HEK293 (cell line): ENCODE data around the gene SELENOK.

Source experiments
- CTCF ChIA-PET: fragments of 350-600 bp; formaldehyde crosslinking; extraction: SDS; loops from one replicate; lab custom pipeline; 2021; ENCODE audit warnings: antibody characterized with exemption; lab: Yijun Ruan, JAX
- POLR2A ChIA-PET: fragments of 300-600 bp; formaldehyde crosslinking; extraction: SDS; loops from one replicate; lab custom pipeline; 2020; ENCODE audit warnings: antibody characterized with exemption, inconsistent platforms; lab: Yijun Ruan, JAX
- H3K27ac ChIP-seq: fragments of 200-500 bp; sonication (Bioruptor generic); 2 replicates; pipeline ENCODE4 v1.5.1; 2014; ENCODE audit warnings: low read depth, low read length, control low read depth, inconsistent platforms; ENCODE audit errors: extremely low read depth
- H3K36me3 ChIP-seq, 2 experiments: fragments of 200-500 bp in 1 of 2; sonication (Bioruptor generic) in 1 of 2; 1 replicate in 1 of 2; 2 replicates in 1 of 2; pipeline ENCODE4 v1.5.1; 2014 to 2017; ENCODE audit warnings: inconsistent platforms in 2 of 2, low read length in 2 of 2; ENCODE audit not compliant: control insufficient read depth in 2 of 2, insufficient read depth in 1 of 2
- H3K4me1 ChIP-seq: fragments of 200-500 bp; sonication (Bioruptor generic); 2 replicates; pipeline ENCODE4 v1.5.1; 2014; ENCODE audit warnings: mild to moderate bottlenecking, low read length, inconsistent platforms; ENCODE audit not compliant: control insufficient read depth, insufficient read depth
- H3K4me3 ChIP-seq: 2 replicates; pipeline ENCODE4 v1.5.1; 2011; ENCODE audit warnings: low read depth, mild to moderate bottlenecking, control low read depth, low read length, moderate library complexity
- H3K9me3 ChIP-seq: fragments of 200-500 bp; sonication (Bioruptor generic); 2 replicates; pipeline ENCODE4 v1.5.1; 2014; ENCODE audit warnings: low read depth, low read length, inconsistent platforms; ENCODE audit not compliant: control insufficient read depth, insufficient read depth
- BCL11B ChIP-seq: fragments of 450-650 bp; formaldehyde crosslinking; IDR thresholded peaks from 2 replicates; pipeline ENCODE4 v1.5.1; 2016; ENCODE audit warnings: low read depth, missing biosample characterization, missing genetic modification characterization
- CTCF ChIP-seq: fragments of 450-650 bp; formaldehyde crosslinking; IDR thresholded peaks from 2 replicates; pipeline ENCODE4 v1.5.1; 2016; ENCODE audit warnings: missing biosample characterization, missing genetic modification characterization
- OSR2 ChIP-seq: fragments of 450-650 bp; formaldehyde crosslinking; IDR thresholded peaks from 2 replicates; pipeline ENCODE4 v1.5.1; 2016; ENCODE audit warnings: missing biosample characterization, missing genetic modification characterization
- PRDM1 ChIP-seq: fragments of 450-650 bp; formaldehyde crosslinking; IDR thresholded peaks from 2 replicates; pipeline ENCODE4; 2016; ENCODE audit warnings: missing biosample characterization, missing genetic modification characterization
- TRIM28 ChIP-seq: IDR thresholded peaks from 2 replicates; pipeline ENCODE4 v1.6.1; 2011; ENCODE audit warnings: low read length, control low read depth, borderline replicate concordance
- TSHZ1 ChIP-seq: fragments of 450-650 bp; formaldehyde crosslinking; IDR thresholded peaks from 2 replicates; pipeline ENCODE4 v1.5.1; 2016; ENCODE audit warnings: missing biosample characterization, missing genetic modification characterization, borderline replicate concordance
- ZBTB8A ChIP-seq: fragments of 450-650 bp; formaldehyde crosslinking; IDR thresholded peaks from 2 replicates; pipeline ENCODE4 v1.5.1; 2016; ENCODE audit warnings: missing biosample characterization, missing genetic modification characterization
- ZNF184 ChIP-seq: fragments of 450-650 bp; IDR thresholded peaks from 2 replicates; pipeline ENCODE4 v1.5.1; 2018; ENCODE audit warnings: missing biosample characterization, mild to moderate bottlenecking, missing genetic modification characterization
- ZNF202 ChIP-seq: fragments of 450-650 bp; formaldehyde crosslinking; IDR thresholded peaks from 2 replicates; pipeline ENCODE4 v1.5.1; 2016; ENCODE audit warnings: missing biosample characterization, missing genetic modification characterization, borderline replicate concordance
- ZNF501 ChIP-seq: fragments of 450-650 bp; formaldehyde crosslinking; IDR thresholded peaks from 2 replicates; pipeline ENCODE4 v1.5.1; 2016; ENCODE audit warnings: missing biosample characterization, missing genetic modification characterization
- ZNF529 ChIP-seq: fragments of 450-650 bp; formaldehyde crosslinking; IDR thresholded peaks from 2 replicates; pipeline ENCODE4 v1.5.1; 2017; ENCODE audit warnings: missing genetic modification characterization, missing biosample characterization; ENCODE audit not compliant: insufficient replicate concordance
- ZNF623 ChIP-seq: fragments of 450-650 bp; formaldehyde crosslinking; IDR thresholded peaks from 2 replicates; pipeline ENCODE4 v1.5.1; 2016; ENCODE audit warnings: missing biosample characterization, missing genetic modification characterization
- ZNF747 ChIP-seq: fragments of 450-650 bp; formaldehyde crosslinking; IDR thresholded peaks from 2 replicates; pipeline ENCODE4 v1.5.1; 2016; ENCODE audit warnings: missing biosample characterization, missing genetic modification characterization
- ZNF777 ChIP-seq: fragments of 450-650 bp; formaldehyde crosslinking; IDR thresholded peaks from 2 replicates; pipeline ENCODE4 v1.5.1; 2017; ENCODE audit warnings: missing biosample characterization, missing genetic modification characterization, borderline replicate concordance
- ZNF792 ChIP-seq: fragments of 450-650 bp; formaldehyde crosslinking; IDR thresholded peaks from 2 replicates; pipeline ENCODE4 v1.5.1; 2016; ENCODE audit warnings: missing biosample characterization, missing genetic modification characterization

Gene SELENOK

GRCh38 chr3:53836084-53836872, 55.4 kb downstream of the SELENOK start:
- no peaks in the 10 kb centered on the region for H3K9me3 ChIP-seq
- CTCF ChIA-PET: no interaction called here
- no peaks in the 10 kb centered on the region for H3K4me1 ChIP-seq
- POLR2A ChIA-PET: no interaction called here
- no peak overlapping the region for H3K27ac ChIP-seq
- TF ChIP-seq TSHZ1 (tag by site-specific recombination) (no peak), ZNF623 (tag by site-specific recombination) (peak; percentile 83)
- TF ChIP-seq, all 188 proteins: peak for 1
- peaks cover 0 to 44% of the 10 kb centered on the region in 2 experiments; a peak in 1 of 3 replicates for H3K36me3 ChIP-seq
- H3K4me3 ChIP-seq: no peak overlapping the region

GRCh38 chr3:53835257-53835656, 56.4 kb downstream of the SELENOK start:
- CTCF ChIA-PET: no interaction called here
- POLR2A ChIA-PET: no interaction called here
- H3K4me1 ChIP-seq: no peaks in the 10 kb centered on the region

GRCh38 chr3:53834429-53835095, 57.1 kb downstream of the SELENOK start:
- CTCF ChIA-PET: no interaction called here
- H3K36me3 ChIP-seq: peaks cover 0 to 47% of the 10 kb centered on the region in 2 experiments; a peak in 1 of 3 replicates
- no peaks in the 10 kb centered on the region for H3K4me1 ChIP-seq
- H3K27ac ChIP-seq: no peak overlapping the region
- POLR2A ChIA-PET: no interaction called here
- H3K9me3 ChIP-seq: no peaks in the 10 kb centered on the region
- no peak overlapping the region for H3K4me3 ChIP-seq
- TF ChIP-seq ZBTB8A (tag by site-specific recombination) (no peak), OSR2 (tag by site-specific recombination) (no peak), ZNF529 (tag by site-specific recombination) (no peak), PRDM1 (tag by site-specific recombination) (no peak), ZNF747 (tag by site-specific recombination) (no peak), ZNF202 (tag by site-specific recombination) (no peak), ZNF184 (tag by site-specific recombination) (no peak), ZNF792 (tag by site-specific recombination) (no peak), ZNF777 (tag by site-specific recombination) (no peak), ZNF501 (tag by site-specific recombination) (no peak), TRIM28 (no peak)
- TF ChIP-seq, all 188 proteins: peak for 0

More at GRCh38 chr3:53835257-53835656, 56.4 kb downstream of the SELENOK start:
- no peak overlapping the region for H3K4me3 ChIP-seq
- H3K36me3 ChIP-seq: peaks cover 0 to 50% of the 10 kb centered on the region in 2 experiments; a peak in 1 of 3 replicates
- no peak overlapping the region for H3K27ac ChIP-seq
- no peaks in the 10 kb centered on the region for H3K9me3 ChIP-seq
- TF ChIP-seq BCL11B (tag by site-specific recombination) (no peak), CTCF (tag by site-specific recombination) (no peak)
